Right ventricle myocardium inferior (tissue), 1 donor: ENCODE results near the gene ATF7IP. TPM values are rescaled to one million over a fixed set of nuclear protein-coding genes. Genes with fewer than 3 reads are reported as not detected.
"Not testable (repeated sequence)": the region's sequence is repeated elsewhere in the genome, so short reads cannot be mapped to it uniquely, and the experiment has no call there.

Experiments used
- ATAC-seq: fragments of 200-7000 bp; cut with Tn5 transposase; one replicate; pipeline ENCODE4 v1.9.1; 2020; ENCODE audit warnings: mild to moderate bottlenecking, moderate library complexity
- DNase-seq: peaks from one replicate; pipeline ENCODE4 v3.0.0; 2021; ENCODE audit errors: missing footprints
- intact Hi-C: fragments of 100-400 bp; cut with DNase I; formaldehyde crosslinking; loops from one replicate; pipeline ENCODE4 v1.11.0; 2022
- total RNA-seq: library from RNA; stranded (reverse); fragmentation: NEBNext Ultra II Directional; extraction: Animal tissue kit (Norgen Biotek cat#: 25700); gene quantifications from one replicate; pipeline ENCODE4 v1.2.1, GENCODE V29; 2021
- donor health status: DM: no; HTN: yes; CAD: no; lungs with severe emphysema.

Gene ATF7IP
- total RNA-seq, 1 donor from 2014 or later, result 57.1 TPM

- DNase-seq, ATAC-seq: not testable (repeated sequence)
- intact Hi-C loops, result loop anchor here (5.0 kb wide), 1 partner anchor 41 kb away; no protein-coding TSS in a partner anchor
These were observed 35.8 kb downstream of the ATF7IP start for GRCh38 chr12:14401267-14401666.

- intact Hi-C loops, result loop anchor here (5.0 kb wide), 1 partner anchor 40 kb away; no protein-coding TSS in a partner anchor
- DNase-seq (no peak), ATAC-seq (no peak)
These were observed 37.2 kb downstream of the ATF7IP start for GRCh38 chr12:14402697-14403096.

- intact Hi-C loops, result loop anchor here (5.0 kb wide), 1 partner anchor 39 kb away; no protein-coding TSS in a partner anchor
- ATAC-seq, result no peak
These were observed 37.8 kb downstream of the ATF7IP start for GRCh38 chr12:14403293-14403692.

GRCh38 chr12:14403711-14404196 lies 38.3 kb downstream of the ATF7IP start:
- intact Hi-C loops, result loop anchor here (5.0 kb wide), 1 partner anchor 39 kb away; no protein-coding TSS in a partner anchor
- peak; percentile 88 for ATAC-seq
- no peak for DNase-seq

More at GRCh38 chr12:14403293-14403692, 37.8 kb downstream of the ATF7IP start:
- DNase-seq, result no peak

- DNase-seq, result not testable (repeated sequence)
These were observed 39.9 kb downstream of the ATF7IP start for GRCh38 chr12:14405407-14405806.

GRCh38 chr12:14408208-14408607 lies 42.7 kb downstream of the ATF7IP start:
- intact Hi-C loops, result no loop called here
- ATAC-seq (no peak), DNase-seq (no peak)

More at GRCh38 chr12:14405407-14405806, 39.9 kb downstream of the ATF7IP start:
- ATAC-seq, intact Hi-C loops: not testable (repeated sequence)

- ATAC-seq, result no peak
- DNase-seq, result no peak
- intact Hi-C loops, result no loop called here
These were observed 44.7 kb downstream of the ATF7IP start for GRCh38 chr12:14410177-14410576.

- ATAC-seq, result no peak
- intact Hi-C loops, result no loop called here
- DNase-seq, result no peak
These were observed 45.5 kb downstream of the ATF7IP start for GRCh38 chr12:14410841-14411569.

GRCh38 chr12:14416658-14417057 lies 51.2 kb downstream of the ATF7IP start:
- DNase-seq (no peak), ATAC-seq (no peak)

GRCh38 chr12:14417715-14418114 lies 52.2 kb downstream of the ATF7IP start:
- intact Hi-C loops, result loop anchor here (1.0 to 5.0 kb wide), 3 partner anchors 50 to 180 kb away; partner anchors contain the start of gene ATF7IP
- ATAC-seq (peak; percentile 56), DNase-seq (peak; percentile 69)

More at GRCh38 chr12:14416658-14417057, 51.2 kb downstream of the ATF7IP start:
- intact Hi-C loops, result loop anchor here (5.0 kb wide), 2 partner anchors 49 to 179 kb away; partner anchors contain the start of gene ATF7IP

- ATAC-seq, result no peak
- intact Hi-C loops, result loop anchor here (1.0 to 5.0 kb wide), 3 partner anchors 51 to 181 kb away; partner anchors contain the start of gene ATF7IP
- no peak for DNase-seq
These were observed 53.0 kb downstream of the ATF7IP start for GRCh38 chr12:14418451-14418890.

GRCh38 chr12:14422516-14423230 lies 57.2 kb downstream of the ATF7IP start:
- intact Hi-C loops, result no loop called here
- ATAC-seq, result no peak
- DNase-seq, result no peak

- no peak for DNase-seq
- intact Hi-C loops, result no loop called here
- no peak for ATAC-seq
These were observed 59.1 kb downstream of the ATF7IP start for GRCh38 chr12:14424545-14424944.

- no peak for DNase-seq
- intact Hi-C loops, result no loop called here
- no peak for ATAC-seq
These were observed 61.3 kb downstream of the ATF7IP start for GRCh38 chr12:14426792-14427191.

- DNase-seq (no peak), ATAC-seq (no peak)
- intact Hi-C loops, result no loop called here
These were observed 62.4 kb downstream of the ATF7IP start for GRCh38 chr12:14427929-14428328.

GRCh38 chr12:14430394-14430986 lies 65.0 kb downstream of the ATF7IP start:
- intact Hi-C loops, result no loop called here
- ATAC-seq, result no peak
- DNase-seq, result no peak

- peak; percentile 52 for ATAC-seq
- DNase-seq, result no peak
- intact Hi-C loops, result no loop called here
These were observed 66.5 kb downstream of the ATF7IP start for GRCh38 chr12:14431975-14432374.

GRCh38 chr12:14435627-14436026 lies 70.1 kb downstream of the ATF7IP start:
- no peak for ATAC-seq
- no peak for DNase-seq
- intact Hi-C loops, result no loop called here
